ENCODE data around the gene CNN1.

DNA sequence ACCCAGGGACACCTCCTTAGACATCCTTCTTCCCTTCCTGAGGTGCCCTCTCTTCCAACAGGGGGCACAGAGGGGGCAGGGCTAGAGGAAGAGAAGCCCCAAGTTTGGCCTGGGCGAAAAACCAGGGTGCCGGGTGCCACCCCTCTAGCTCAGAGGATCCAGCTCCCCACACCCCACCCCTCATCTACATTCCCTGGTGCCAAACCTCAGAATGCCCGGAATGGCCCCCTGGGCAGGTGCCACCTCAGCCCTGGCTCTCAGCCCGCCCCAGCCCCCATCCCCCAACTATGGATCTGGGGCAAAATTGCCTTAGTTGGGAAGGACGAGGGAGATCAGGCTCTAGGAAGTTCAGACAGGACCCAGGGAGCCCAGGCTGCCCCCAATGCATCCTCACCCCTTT lies 2.0 kb downstream of the CNN1 start:
- TF ChIP-seq SIN3A (IDR thresholded peaks at IDR 0.05; ENCODE audit: borderline replicate concordance, insufficient read depth, low read depth, low read length) (no peak), CTCF (IDR thresholded peaks at IDR 0.05) (no peak), POLR2AphosphoS5 (IDR thresholded peaks at IDR 0.05; ENCODE audit: low read depth, low read length) (no peak), TCF7L2 (IDR thresholded peaks at IDR 0.05; ENCODE audit: low read depth, low read length) (no peak)
- TF ChIP-seq, protein P1, sequence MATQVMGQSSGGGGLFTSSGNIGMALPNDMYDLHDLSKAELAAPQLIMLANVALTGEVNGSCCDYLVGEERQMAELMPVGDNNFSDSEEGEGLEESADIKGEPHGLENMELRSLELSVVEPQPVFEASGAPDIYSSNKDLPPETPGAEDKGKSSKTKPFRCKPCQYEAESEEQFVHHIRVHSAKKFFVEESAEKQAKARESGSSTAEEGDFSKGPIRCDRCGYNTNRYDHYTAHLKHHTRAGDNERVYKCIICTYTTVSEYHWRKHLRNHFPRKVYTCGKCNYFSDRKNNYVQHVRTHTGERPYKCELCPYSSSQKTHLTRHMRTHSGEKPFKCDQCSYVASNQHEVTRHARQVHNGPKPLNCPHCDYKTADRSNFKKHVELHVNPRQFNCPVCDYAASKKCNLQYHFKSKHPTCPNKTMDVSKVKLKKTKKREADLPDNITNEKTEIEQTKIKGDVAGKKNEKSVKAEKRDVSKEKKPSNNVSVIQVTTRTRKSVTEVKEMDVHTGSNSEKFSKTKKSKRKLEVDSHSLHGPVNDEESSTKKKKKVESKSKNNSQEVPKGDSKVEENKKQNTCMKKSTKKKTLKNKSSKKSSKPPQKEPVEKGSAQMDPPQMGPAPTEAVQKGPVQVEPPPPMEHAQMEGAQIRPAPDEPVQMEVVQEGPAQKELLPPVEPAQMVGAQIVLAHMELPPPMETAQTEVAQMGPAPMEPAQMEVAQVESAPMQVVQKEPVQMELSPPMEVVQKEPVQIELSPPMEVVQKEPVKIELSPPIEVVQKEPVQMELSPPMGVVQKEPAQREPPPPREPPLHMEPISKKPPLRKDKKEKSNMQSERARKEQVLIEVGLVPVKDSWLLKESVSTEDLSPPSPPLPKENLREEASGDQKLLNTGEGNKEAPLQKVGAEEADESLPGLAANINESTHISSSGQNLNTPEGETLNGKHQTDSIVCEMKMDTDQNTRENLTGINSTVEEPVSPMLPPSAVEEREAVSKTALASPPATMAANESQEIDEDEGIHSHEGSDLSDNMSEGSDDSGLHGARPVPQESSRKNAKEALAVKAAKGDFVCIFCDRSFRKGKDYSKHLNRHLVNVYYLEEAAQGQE (IDR thresholded peaks at IDR 0.05; ENCODE audit: insufficient read depth in 1 of 2, low read depth in 2 of 2, low read length in 1 of 2): no peak

Measured in Panc1 (cell line).